ENCODE data around the gene PKP3.

GRCh38 chr11:395866-396265 lies 1.9 kb downstream of the PKP3 start:
- TF ChIP-seq CTCF (IDR thresholded peaks at IDR 0.05) = no peak
- no peak for TF ChIP-seq POLR2AphosphoS5 (IDR thresholded peaks at IDR 0.05; ENCODE audit: insufficient read depth in 1 of 2, low read depth in 1 of 2)
- no peak for TF ChIP-seq POLR2A (IDR thresholded peaks at IDR 0.05)

Data from vagina (tissue), 2 donors.